Activated naive CD4-positive, alpha-beta T cell (primary cell): Measurements from ENCODE around the gene DMRT3.

Experiments used
- DNase-seq, 4 experiments: peaks; one replicate each; lab custom pipeline; 2025; lab: John Stamatoyannopoulos, UW

Gene DMRT3

DNA sequence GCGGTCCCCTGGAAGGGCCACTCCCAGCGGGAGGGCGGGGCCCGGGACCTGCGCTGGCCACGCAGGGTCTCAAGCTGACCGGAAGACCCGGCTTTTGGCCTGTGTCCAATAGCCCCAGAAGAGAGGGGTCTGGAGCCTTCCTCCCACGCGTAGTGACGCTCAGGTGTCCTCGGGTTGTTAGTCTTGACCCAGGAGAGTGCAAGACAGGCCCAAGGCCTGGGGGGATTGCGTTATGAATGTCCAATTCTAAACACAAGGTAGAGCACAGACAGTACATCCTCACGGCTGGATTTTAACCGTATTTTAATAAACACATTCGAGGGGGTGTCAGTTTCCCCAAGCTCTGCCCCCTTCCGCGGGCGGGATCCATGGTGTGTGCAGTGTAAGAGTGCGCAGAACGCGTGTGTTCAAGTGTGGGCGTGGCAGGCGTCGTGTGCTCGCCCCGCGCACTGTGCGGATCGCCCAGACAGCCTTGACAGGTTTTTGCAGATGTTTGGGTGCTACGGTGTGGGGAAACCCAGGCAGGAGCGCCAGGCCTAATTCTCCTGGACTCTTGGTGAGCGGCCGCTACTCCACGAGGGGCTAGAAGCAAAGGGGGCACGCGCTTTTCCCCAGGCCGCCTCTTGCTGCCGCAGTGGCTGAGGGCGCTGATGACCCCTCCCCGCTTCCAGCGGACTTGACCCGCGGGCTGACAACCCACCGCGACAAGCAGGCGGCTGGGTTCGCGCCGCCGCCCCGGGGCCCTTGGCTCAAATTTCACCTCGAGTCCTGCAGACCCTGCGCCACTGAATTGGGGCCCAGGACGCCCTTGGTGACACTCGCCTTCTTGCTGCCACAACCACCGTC is 6.1 kb upstream of the DMRT3 start:
- no peak for DNase-seq

DNA sequence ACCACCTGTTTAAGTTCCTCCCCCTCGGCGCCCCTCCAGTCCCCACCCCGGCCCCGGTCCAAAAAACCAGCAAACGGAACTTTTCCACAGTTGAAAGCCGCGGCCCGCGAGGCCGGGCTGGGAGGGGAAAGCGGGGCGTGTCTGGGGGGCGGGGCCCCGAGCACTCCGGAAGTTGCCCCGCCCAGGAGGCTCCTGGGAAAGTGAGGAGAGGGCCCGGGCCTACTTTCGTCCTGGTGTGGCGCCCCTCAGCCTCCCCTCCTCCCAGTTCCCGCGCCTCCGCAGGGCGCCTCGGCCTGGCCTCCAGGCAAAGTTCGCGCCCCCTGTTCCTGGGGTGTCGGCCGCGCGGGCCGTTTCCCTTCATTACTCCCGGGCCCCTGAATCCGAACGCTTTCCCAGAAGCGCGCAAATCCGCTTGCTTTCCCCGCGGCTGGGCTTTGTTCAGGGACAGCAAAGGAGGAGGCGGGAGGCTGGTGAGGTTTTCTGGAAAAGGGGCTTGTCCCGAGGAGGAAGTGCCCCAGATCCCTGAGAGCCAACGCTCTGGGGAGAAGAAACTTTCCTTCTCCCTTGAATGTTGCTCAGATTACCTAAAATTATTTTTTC is 4.5 kb upstream of the DMRT3 start:
- DNase-seq = no peak

DNA sequence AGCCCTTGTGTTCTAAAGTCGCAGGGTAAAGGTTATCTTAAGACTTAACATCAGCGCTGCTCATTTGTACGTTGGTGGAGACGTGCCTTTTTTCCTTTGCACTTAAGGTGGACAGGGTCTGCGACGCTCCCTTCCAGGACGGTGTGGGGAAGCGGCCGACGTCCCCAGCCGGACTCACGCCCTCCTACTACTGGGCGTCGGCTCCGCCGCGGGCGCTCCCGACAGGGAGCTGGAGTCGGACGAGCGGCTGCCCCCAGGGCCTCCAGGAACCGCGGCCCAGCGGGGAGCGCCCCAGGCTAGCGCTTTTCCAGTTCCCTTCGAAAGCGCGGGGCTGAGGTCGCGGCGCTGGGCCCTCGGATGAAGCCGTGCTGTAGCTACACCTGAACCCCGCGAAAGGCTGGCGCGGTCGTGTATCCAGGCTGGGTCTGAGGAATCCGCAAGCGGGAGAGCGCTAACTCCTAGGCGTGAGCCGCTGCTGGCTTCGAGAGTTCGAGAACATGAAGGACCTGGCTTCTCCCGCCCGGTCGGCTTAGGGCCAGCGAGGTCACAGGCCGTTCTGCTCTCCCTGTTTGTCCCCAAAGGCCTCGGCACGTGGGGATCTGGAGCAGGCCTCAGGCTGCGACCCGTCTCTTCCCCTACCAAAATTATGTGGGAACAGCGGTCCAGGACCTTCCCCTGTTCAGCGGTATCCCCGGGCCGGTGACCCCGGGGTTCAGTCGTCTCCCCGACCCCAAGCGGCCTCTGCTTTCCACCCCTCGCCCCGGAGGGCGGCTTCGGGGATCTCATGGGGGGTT is 3.8 kb upstream of the DMRT3 start:
- no peak for DNase-seq

DNA sequence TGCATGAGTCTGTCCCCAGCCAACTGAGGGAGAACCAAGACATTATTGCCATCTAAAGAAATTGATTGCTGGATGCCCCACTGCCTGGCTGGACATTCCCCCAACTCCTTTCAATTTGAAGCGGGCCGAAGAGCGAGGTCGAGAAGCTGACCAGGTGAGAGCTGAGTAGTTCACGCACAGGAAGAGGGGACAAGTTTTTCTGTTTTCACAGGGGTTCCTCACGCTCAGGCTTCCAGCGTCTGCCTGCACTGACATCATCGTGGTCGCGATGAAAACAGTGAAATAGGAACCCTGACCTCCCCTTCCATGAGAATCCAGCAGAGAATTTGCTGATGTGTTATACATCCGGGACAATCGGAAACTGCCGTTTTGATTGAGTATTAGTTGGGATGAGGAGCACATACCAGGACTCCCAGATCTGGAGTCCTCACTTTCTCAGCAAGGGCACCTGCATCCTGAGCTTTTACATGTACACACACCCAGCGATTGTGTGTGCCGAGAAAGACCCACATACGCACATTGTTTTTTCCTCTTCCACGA is 3.1 kb upstream of the DMRT3 start:
- no peak for DNase-seq

DNA sequence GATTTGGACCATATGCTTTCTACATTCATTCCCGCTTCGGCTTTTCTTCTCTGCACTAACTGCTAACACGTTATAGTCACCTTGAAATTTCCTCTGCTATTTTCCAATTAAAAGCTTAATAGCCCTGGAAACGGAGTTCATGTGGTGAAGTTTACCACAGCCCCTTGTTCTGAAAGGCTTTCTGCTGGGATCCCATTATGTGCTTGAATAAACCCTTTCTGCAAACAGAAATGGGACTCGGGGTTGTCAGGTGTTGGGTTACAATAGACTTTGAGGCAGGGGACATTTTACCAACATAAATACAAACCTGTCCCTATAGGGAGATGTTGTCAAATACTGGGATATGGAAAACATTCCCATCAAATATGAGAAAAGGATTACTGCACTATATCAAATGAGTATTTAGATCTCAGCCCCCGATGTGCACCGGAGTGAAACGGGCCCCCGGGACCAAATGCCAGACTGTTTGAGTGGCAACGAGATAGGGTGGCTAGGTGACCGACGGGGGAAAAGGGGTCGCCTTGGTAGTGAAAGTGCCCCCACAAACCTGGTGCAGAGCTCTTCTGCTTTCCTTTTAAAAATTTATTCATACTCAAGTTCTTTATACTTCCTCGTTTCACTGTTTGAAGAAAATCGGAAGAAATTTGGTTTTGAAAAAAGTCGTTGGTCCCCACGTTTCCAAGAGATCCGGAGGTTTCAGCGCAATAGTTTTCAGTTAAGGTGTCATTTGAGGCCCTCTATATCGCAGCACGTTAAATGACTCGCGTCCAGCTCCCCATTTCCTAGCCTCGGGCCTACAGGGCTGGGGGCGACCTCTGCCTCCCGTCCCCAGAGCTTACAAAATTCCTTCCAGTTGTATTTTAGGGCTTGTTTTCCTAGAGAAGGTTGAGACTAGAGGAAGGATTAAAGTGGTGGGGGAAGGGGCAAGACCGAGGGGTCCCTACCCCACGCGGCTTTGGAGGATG is 2.1 kb upstream of the DMRT3 start:
- no peak for DNase-seq

DNA sequence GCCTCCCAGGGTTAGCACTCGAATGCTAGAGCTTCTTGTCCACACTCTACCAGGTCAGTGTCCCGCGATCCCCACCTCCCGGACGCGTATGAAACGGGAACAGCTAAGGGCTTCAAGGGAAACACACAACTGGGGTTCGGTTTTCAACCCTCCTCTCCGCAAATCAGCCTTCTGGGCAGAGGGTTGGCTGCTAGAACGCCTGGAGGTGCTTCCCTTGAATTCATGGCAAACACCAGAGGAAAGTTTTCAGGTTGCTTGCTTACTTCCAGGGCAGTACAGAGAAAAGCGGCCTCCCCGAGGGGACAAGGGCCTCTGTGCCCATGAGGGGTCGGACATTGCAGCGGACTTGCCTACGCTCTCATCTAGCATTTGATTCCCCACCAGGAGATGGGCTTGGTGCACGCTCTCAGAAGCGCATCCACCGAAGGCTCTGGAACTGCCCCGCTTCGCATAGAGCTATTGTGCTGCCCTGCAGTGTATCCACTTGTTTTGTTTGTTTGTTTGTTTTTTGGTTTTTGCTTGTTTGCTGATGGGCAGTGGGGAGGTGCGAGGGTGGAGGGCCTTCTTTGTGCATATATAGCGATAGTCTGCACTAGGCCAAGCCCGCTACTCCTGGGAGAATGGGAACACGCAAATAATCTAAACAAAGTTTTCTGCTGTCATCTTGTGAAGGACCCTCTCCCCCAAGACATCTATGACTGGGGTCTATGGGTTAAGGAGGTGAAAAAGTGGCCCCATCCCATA is 1.3 kb upstream of the DMRT3 start:
- DNase-seq = no peak

DNA sequence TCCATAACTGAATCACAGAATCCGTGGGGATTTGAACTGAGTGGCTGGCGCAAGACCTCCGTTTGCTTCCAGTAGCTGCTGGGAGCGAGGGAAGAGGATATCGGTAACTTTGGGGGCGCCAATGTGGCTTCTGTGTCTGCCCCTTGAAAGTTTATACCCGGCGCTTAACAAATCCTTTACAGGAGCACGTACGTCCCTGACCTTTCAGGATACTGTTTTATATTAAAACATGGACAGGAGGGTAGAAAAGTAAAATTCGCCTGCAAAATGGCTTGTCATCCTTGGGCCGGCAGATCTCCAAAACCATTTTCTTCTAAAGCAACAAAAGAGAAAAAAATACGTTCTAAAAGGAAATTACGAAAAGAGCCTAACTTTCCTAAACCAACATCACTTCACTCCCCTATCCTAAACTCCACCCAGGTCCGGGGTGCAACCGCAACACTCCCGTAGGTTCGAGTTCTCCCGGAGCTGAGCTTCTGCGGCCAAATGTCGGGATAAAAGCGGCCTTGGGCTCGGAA is 656 bp upstream of the DMRT3 start:
- DNase-seq = no peak

DNA sequence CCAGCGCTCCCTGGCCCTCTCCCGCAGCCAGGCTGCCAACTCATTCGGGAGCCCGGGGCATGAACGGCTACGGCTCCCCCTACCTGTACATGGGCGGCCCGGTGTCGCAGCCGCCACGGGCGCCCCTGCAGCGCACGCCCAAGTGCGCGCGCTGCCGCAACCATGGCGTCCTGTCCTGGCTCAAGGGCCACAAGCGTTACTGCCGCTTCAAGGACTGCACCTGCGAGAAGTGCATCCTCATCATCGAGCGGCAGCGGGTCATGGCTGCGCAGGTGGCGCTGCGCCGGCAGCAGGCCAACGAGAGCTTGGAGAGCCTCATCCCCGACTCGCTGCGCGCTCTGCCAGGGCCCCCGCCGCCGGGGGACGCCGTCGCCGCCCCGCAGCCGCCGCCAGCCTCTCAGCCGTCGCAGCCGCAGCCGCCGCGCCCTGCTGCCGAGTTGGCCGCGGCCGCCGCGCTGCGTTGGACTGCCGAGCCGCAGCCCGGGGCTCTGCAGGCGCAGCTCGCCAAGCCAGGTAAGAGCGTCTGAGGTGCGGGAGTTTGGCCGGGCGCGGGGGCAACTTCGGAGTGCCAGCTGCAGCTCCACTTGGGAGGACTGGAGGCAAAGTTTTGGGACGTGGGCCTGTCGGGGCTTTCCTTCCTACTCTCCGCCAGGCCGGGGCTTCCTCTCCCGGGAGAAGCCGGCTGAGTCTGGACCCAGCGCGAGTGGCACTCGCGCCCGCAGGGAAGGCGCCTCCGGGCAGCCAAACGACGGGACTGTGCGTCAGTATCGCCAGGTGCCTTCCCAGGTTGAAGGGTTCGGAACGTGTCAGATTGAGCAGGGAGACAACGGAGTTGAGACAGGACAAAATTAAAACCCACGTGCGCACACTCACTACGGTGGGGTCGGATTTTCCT is 735 bp downstream of the DMRT3 start:
- no peak for DNase-seq

DNA sequence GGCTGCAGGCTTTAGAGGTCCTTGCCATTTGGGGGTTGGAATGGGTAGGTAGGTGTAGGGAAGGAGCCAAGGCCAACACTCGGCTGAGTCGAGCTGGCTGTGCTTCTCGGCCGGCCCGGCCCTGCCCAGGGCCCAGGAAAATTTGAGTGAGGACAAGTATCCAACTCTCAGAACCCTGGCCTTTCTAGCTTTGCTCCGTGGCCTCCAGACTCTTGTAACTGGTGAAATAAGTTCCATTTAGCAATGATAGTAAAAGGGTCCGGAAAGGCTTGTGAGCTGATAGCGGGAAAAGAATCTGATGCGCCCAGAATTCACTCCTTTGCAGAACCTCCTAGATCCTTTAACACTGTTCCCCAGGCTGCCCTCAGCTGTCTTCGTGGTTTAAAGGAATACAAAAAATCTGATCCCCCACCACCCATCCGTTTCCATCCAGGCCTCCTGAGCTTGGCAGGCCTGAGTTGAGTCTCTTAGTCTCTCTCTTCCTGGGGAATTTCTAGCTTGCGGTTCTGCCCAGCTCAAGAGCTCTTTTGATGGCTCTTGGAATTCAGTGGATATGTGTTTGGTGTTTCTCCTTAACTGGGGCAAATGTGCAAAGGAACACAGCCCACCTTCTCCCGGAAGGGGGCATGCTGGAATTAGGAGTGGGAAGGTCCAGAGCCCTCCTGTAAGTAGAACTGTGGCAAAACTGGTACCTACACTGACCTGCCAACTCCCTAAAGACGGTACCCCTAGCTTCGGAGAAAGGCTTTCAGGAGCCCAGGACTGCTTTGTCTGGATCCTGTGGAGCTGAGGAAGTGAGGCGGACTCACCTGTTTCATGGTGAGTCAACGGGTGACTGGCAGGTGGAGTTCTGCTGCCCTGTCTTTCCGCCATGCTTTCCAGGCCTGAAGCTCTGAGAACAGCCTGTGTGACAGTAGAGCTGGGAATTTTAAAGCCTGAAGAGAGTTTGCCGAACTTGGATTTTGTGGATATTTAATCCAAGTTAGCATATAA is 1.7 kb downstream of the DMRT3 start:
- no peak for DNase-seq

DNA sequence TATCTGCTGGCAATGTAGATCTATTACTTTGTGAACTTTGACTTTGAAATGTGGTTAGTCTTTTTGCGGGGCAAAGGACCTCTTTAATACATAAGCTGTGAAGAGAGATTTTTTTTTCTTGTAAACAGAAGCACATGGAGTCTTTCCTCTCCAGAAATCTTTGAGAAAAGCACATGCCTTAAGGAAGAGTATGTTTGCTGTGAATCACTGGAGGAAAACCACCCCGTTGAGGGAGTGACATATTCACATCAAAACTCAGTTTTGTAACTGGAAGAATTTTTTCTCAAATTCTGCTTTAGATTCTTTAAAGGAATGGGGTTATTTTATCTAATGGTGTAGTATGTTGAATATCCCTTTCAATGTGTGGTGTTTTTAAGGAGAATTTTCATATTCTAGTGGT is 3.5 kb downstream of the DMRT3 start:
- no peak for DNase-seq

DNA sequence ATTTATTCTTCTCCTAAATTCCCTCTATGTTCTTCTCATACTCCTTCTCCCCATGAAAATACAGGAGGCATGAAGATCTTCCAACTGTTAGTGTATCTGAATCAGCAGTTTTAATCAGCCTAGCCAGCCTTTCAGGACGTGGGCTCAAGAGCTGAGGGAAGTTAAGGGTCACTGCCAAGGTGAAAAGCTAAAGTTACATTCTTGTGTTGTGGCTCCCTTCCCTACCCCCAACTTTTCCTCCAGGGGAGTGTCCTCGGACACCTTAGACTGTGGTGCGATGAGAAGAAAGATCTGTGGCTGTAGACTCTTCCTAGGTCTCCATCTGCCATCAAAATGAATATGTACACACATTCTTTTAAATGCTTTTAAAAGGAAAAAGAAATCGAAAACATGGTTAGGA is 4.2 kb downstream of the DMRT3 start:
- DNase-seq = no peak

DNA sequence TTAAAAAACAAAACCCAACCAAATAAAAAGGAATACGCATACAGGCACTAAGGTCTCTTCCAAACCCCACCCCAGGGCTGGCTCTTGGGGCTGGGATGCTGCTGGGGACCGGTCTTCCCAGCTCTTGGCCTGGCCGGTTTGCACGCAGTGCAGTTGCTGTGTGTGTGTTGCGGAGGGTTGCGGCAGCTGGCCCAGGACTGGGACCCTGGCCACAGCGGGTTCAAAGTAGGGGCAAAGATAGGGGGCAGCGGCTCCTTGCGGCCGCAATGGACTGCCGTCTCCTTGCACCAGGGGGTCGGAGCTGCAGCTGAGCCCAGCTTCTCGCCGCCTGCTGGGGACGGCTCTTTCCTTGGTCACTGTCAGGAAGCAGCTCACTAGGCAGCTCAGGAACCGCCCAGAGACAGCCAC is 5.0 kb downstream of the DMRT3 start:
- no peak for DNase-seq

DNA sequence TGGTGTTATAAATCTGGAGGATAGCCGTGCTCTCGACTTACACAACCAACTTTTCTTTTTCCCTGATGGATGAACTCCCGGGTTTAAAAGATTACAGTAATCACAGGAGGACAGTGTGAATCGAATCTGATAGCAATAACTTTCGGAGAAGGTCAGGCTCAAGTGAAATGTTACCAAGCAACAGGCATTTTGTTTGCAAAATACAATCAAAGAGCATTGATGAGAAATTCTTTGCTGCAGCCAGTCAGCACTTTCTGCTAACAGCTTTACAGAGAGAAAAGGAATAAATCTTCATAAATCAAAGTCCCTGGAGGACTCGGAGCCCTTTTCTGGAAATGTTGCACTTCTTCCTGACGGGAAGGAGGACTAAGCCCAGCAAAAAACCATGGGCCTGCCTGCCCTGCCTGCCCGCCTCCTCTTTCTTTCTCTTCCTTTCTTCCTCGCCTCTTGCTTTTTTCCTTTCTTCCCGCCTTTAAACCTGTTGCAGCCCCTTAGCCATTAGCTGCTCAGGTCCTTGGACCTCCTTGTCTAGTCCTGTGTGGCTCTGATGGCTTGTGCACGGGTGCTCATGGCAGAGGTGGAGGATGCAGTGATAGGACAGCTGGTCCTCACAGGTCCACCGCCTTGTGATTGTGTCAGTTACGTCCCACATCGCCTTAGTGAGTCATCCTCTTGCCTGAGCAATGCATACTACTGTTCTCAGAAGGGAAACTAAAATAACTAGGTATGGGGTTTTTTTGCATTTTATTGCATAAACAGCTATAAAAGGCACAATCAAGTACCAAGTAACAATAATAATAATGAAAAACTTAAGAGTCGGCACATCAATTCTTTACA is 6.2 kb downstream of the DMRT3 start:
- DNase-seq = no peak

DNA sequence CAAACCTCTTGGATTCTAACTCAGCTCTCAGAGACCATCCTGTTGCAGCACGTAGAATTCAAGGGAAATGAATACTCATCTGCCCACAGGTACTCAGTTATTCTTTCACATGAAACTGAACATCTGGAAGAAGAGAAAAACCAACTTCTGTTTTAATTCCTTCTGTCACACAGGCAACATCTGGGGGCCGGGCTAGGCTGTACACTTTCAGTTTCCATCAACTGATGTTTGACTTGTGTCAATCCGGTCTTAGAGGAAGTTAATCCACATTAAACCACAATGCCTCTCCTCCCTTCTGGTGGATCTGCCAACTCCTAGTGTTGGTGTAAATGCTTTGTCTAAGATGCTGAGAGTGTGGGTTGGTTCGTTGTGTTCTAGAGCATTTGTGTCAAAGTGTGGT is 17.6 kb downstream of the DMRT3 start:
- DNase-seq = no peak

DNA sequence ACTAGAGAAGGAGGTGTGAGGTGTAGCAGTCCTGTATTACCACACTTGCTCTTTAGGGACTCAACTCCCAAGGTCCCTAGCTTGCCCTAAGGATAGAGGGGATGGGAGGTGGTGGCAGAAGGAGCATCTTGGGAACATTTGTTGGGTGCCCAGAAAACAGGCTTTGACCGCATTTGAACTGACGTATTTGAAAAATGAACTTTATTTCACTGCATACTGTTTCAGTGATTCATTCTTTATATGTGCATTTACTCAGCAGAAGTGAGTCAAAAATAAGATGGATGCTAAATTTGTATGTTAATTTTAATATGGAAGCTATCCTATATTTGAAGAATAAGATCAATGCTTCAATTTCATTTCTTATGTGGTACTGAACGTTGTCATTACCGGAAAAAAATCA is 18.7 kb downstream of the DMRT3 start:
- no peak for DNase-seq

DNA sequence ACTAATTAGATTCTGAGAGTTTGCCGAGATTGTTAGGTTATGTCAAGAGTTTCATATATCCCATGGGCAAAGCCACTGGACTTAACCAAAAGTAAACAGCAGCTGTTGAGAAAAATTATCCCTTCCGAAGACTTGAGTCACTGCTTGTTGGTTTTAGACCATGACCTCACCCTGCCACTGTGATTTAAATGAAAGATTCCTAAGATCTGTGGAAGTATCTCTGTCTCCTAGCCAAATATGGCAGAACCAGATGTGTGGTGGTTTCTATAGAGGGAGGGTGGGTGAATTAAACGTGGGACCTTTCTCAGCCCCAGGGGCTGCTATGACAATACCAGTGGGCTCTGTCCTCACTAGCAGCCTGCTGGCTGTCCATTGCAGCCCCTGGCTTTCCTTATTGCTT is 19.3 kb downstream of the DMRT3 start:
- DNase-seq = no peak
